IPS-20b (cell line): ENCODE measurements around the gene SPTBN5.

Source experiments
- H3K27ac ChIP-seq: one replicate; pipeline ENCODE4 v1.5.1; 2013; ENCODE audit warnings: low read length
- H3K27me3 ChIP-seq: 2 replicates; pipeline ENCODE4 v1.6.1; 2013; ENCODE audit warnings: mild to moderate bottlenecking, low read length, inconsistent platforms; ENCODE audit not compliant: insufficient read depth
- H3K36me3 ChIP-seq: 2 replicates; pipeline ENCODE4 v1.6.1; 2013; ENCODE audit warnings: low read depth, mild to moderate bottlenecking, inconsistent platforms, low read length, moderate library complexity; ENCODE audit not compliant: insufficient read depth
- H3K4me1 ChIP-seq: 2 replicates; pipeline ENCODE4 v1.6.1; 2013; ENCODE audit warnings: mild to moderate bottlenecking, control low read depth, inconsistent platforms, low read length, moderate library complexity; ENCODE audit not compliant: insufficient read depth
- H3K4me3 ChIP-seq: 2 replicates; pipeline ENCODE4 v1.5.1; 2013; ENCODE audit warnings: mild to moderate bottlenecking, low read length, inconsistent platforms
- H3K9ac ChIP-seq: 2 replicates; pipeline ENCODE4 v1.6.1; 2013; ENCODE audit warnings: low read depth, mild to moderate bottlenecking, inconsistent platforms, low read length, moderate library complexity
- H3K9me3 ChIP-seq: 2 replicates; pipeline ENCODE4 v1.6.1; 2013; ENCODE audit warnings: mild to moderate bottlenecking, low read depth, low read length, inconsistent platforms; ENCODE audit not compliant: insufficient read depth

SPTBN5 gene

DNA sequence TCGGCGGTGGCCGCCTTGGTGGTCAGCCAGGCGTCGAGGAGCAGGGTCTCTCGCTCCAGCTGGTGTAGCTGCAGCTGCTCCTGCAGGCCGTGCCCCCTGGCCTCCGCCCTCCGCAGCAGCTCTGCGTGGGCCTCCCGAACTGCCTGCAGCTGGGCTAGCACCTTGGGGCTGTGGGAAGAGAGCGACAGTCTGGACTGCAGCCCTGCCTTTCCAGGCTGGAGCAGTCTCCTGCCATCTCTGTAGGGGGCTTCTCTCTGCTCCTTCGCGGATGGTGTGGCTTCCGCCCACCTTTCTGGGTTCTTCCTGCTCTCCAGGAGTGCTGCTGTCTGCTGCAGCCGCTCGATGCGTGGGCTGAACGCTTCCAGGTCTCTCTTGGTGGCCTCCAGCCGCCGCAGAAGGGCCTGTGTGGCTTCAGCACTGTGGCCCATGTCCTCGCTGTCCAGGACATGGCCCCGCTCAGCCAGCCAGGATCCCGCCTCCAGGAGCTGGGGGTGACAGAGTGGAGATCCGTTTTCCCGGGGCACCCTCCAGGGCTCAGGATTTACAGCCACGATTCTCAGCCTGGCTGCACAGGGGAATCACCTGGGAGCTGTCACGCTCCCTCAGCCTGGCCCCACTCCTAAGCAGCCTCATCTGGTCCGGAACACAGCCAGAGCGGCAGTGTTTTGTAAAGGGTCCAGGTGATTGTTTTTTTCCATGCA is 38.4 kb downstream of the SPTBN5 start:
- no peak overlapping the region for H3K4me3 ChIP-seq
- no peaks in the 10 kb centered on the region for H3K4me1 ChIP-seq
- no peak overlapping the region for H3K9ac ChIP-seq
- no peaks in the 10 kb centered on the region for H3K27me3 ChIP-seq
- H3K27ac ChIP-seq: no peak overlapping the region
- no peaks in the 10 kb centered on the region for H3K36me3 ChIP-seq
- no peaks in the 10 kb centered on the region for H3K9me3 ChIP-seq

DNA sequence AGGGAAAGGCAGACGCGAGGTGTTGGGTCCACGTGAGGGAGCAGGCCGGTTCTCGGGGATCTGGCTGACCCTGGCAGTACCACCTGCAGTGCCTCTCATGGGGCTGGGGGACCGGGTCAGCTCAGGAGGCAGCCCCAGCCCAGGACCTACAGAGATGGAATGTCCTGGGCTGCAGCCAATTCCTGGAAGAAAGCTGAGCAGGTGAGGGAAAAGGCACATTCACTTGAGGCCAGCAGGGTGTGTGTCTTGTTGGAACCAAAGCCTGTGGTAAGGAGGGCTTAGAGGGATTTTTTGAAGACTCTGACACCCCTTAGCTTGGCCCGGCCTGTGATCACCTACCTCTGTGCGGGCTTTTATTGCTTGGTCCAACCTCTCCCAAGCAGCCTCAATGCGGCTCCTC is 39.4 kb downstream of the SPTBN5 start:
- H3K36me3 ChIP-seq: no peaks in the 10 kb centered on the region
- no peaks in the 10 kb centered on the region for H3K4me1 ChIP-seq
- H3K27me3 ChIP-seq: no peaks in the 10 kb centered on the region
- H3K9me3 ChIP-seq: no peaks in the 10 kb centered on the region
- no peak overlapping the region for H3K4me3 ChIP-seq
- no peak overlapping the region for H3K27ac ChIP-seq
- no peak overlapping the region for H3K9ac ChIP-seq

DNA sequence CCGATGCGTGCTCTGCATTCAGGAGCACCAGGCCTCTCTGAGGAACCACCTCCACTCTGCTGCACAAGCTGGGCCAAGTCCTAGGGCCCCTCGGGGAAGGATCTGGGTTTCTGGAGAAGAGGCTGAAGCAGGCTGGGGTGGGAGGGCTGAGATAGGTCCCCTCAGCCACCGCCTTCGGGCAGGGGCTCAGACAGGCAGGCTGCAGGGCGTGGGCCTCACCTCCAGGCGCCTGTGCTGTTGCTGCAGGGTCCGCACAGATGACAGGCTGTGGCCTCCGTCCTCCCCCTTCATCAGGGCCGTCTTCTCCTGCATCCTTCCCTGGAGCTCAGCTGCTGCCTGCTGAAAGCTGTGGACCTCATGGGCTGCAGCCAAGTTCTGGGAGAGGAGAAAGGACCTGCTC is 40.0 kb downstream of the SPTBN5 start:
- H3K27ac ChIP-seq: no peak overlapping the region
- H3K27me3 ChIP-seq: no peaks in the 10 kb centered on the region
- H3K36me3 ChIP-seq: no peaks in the 10 kb centered on the region
- H3K4me3 ChIP-seq: no peak overlapping the region
- no peak overlapping the region for H3K9ac ChIP-seq
- H3K9me3 ChIP-seq: no peaks in the 10 kb centered on the region
- no peaks in the 10 kb centered on the region for H3K4me1 ChIP-seq

DNA sequence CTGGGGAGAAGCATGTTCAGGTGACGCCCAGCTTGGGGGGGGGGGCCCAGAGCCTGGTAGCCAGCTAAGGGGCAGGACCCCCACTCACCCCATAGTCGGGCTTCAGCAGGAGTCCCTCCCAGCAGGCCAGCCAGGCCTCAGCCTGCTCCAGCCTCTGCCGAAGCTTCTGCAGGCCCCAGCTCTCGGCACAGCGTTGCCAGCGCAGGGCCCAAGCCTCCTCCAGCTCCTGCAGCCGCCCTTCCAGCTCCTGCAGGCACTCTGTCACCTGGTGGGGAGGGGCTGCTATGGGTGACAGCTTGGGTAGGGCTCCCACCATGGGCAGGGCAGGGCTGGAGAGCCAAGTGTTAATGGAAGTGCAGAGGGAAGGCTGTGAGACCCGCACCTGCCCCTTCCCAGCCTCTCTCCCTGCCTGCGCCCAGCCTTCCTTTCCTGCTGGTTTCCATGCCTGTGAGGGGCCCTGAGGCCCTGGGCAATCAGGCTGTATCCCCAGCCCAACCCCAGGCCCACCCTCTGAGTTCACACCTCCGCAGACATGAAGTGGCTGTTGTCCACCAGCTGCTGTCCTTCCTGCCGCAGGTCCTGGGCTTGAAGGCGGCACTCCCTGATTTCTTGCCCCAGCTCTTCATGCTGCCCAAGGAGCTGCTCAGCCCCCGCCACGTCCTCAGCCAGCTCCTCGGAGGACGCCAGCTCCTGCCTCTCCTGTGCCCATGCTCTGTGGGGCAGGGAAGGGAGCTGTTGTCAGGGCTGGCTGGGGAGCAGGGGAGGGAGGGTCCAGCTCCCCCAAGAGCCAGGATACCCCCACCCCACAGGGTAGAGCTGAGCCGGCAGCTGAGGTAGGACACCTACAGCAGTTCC is 40.9 kb downstream of the SPTBN5 start:
- Histone ChIP-seq H3K4me1 (no peaks in the 10 kb centered on the region), H3K36me3 (peaks cover 5% of the 10 kb centered on the region; the same call in 1 of the 2 replicates), H3K4me3 (no peak overlapping the region), H3K9me3 (no peaks in the 10 kb centered on the region), H3K27ac (no peak overlapping the region), H3K9ac (no peak overlapping the region), H3K27me3 (no peaks in the 10 kb centered on the region)

DNA sequence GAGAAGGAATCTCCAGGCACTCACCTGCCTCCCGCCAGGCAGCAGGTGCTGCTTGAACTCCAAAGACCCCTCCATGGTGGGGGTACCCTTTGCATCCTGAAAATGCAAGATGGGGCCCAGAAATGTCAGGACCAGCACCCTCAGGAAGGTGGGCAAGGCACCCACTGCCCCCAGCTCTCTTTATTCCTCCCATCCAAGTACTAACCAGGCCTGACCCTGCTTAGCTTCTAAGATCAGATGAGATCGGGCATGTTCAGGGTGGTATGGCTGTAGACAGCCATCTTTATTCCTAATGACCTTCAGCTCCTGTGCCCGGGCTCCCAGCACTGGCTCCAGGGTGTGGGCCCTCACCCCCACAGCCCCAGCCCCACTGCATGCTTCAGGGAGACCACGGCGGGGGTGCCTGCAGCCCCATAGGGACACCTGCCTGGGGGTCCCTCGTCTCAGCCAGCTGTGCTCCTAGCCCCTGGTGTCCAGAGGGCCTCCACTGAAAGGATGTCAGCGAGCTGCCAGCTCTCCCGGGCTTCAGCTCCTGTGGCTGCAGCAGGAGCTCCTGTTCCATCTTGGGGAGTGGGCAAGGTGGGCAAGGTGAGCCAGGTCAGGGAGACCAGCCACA is 42.0 kb downstream of the SPTBN5 start:
- no peak overlapping the region for H3K27ac ChIP-seq
- no peak overlapping the region for H3K4me3 ChIP-seq
- peaks cover 15% of the 10 kb centered on the region for H3K36me3 ChIP-seq
- no peak overlapping the region for H3K9ac ChIP-seq
- no peaks in the 10 kb centered on the region for H3K4me1 ChIP-seq
- H3K9me3 ChIP-seq: no peaks in the 10 kb centered on the region
- no peaks in the 10 kb centered on the region for H3K27me3 ChIP-seq

DNA sequence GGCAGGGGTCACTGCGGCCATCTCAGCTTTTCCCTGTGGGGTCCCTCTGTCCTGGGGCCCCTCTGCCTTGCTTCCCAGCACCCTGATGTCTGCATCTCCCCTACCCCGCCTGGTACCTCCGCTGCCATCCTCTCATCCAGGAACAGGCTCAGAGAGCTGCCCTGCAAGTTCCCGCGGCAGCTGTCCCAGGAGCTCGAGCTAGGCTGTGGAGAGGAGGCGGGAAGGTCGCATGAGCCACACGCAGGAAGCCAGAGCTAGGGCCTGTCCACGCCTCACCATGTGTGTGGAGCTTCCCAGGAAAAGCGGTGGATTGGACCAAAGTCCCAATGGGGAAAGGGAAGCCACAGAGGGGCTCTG is 42.7 kb downstream of the SPTBN5 start:
- Histone ChIP-seq H3K4me3 (no peak overlapping the region), H3K9ac (no peak overlapping the region), H3K9me3 (no peaks in the 10 kb centered on the region), H3K27ac (no peak overlapping the region), H3K4me1 (no peaks in the 10 kb centered on the region), H3K27me3 (no peaks in the 10 kb centered on the region), H3K36me3 (peaks cover 22% of the 10 kb centered on the region)

DNA sequence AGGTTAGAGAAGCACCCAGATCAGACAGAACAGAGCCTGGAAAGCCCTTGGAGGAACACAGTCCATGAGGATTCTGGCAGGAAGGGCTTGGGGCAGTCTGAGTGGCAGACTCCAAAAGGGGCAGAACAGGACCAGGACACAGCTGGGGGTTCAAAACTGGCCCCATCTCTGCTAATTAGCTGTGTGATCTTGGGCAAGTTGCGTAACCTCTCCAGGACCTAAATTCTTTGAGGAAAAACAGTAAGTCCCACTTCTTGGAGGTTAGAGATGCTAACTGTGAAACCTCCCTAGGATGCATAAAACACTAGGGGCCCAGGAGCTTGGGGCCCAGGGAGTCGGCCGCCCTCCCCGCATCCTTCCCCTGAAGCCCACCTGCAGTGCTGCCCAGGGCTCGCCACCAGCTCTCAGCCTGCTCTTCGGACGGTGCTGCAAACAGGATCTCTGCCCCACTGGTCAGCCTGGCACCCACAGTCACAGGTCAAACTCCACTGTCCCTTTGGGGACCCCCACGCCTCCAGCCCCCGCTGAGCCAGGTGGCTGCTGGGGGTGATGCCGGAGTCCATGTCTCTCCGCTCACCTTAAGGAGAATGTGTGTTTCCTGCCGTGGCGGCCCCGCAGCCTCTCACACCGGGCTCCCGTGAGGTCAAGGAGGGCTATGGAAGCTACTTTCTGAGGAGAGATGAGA is 43.2 kb downstream of the SPTBN5 start:
- no peak overlapping the region for H3K9ac ChIP-seq
- H3K9me3 ChIP-seq: no peaks in the 10 kb centered on the region
- peaks cover 22% of the 10 kb centered on the region for H3K36me3 ChIP-seq
- no peak overlapping the region for H3K27ac ChIP-seq
- no peaks in the 10 kb centered on the region for H3K4me1 ChIP-seq
- no peaks in the 10 kb centered on the region for H3K27me3 ChIP-seq
- H3K4me3 ChIP-seq: no peak overlapping the region

DNA sequence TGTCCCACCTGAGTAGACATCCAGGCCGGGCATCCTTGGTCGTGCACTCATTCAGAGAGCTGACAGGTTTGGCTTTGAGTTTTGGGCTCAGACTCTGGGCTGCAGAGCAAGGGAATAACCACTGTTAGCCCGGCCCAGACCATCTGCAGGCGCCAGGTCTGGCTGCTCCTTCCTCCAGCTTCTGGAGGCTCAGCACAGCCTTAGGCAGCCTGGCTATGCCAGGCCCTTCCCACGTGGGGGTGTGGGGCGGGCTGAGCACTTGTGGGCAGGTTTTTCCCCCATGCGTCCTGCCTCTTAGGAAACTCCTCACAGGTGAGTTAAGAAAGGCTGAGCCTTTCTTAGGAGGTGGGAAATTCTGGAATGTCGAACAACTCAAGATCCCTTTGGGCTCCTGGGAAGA is 44.0 kb downstream of the SPTBN5 start:
- H3K9me3 ChIP-seq: no peaks in the 10 kb centered on the region
- no peak overlapping the region for H3K9ac ChIP-seq
- H3K27ac ChIP-seq: no peak overlapping the region
- no peaks in the 10 kb centered on the region for H3K4me1 ChIP-seq
- no peaks in the 10 kb centered on the region for H3K27me3 ChIP-seq
- peaks cover 22% of the 10 kb centered on the region for H3K36me3 ChIP-seq
- no peak overlapping the region for H3K4me3 ChIP-seq

DNA sequence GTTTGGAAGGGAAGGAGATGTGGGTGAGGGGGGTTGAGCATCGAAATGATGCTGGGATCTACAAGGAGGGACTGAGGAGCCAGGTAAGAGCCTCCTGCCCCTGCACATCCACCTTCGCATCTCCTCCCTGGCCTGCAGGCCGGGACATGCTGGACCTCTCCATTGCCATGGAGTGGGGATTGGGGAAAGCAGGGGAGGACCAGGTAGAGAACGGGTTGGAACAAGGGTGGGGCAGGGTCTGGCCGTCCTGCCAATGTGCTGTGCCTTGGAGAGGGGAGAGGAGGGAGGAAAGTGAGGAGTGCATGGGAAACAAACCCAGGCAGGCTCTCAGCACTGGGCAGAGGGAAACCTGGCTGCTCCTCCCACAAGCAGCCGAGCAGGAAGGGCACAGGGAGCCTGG is 44.6 kb downstream of the SPTBN5 start:
- H3K27me3 ChIP-seq: no peaks in the 10 kb centered on the region
- H3K36me3 ChIP-seq: peaks cover 22% of the 10 kb centered on the region
- H3K9ac ChIP-seq: no peak overlapping the region
- H3K9me3 ChIP-seq: no peaks in the 10 kb centered on the region
- no peaks in the 10 kb centered on the region for H3K4me1 ChIP-seq
- H3K4me3 ChIP-seq: no peak overlapping the region
- H3K27ac ChIP-seq: no peak overlapping the region

DNA sequence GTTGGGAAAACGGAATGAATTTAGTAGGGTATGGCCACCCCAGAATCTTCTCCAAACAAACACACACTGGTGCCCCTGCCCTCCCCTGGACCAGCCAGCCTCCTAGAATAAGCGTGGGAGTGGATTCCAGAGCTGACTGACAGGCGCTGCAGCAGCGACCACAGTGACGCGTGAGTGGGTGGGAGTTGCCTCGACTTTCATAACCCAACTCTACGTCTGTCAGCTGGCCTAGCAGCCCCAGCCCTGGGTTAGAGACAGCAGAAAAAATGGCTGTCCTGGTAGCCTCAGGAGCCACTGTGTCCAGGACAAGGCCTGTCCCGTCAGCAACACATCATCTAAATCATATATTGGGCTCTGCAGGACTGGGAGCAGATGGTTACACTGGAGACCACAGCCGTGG is 45.2 kb downstream of the SPTBN5 start:
- H3K36me3 ChIP-seq: peaks cover 22% of the 10 kb centered on the region
- no peak overlapping the region for H3K9ac ChIP-seq
- H3K27ac ChIP-seq: no peak overlapping the region
- no peaks in the 10 kb centered on the region for H3K27me3 ChIP-seq
- no peaks in the 10 kb centered on the region for H3K9me3 ChIP-seq
- no peaks in the 10 kb centered on the region for H3K4me1 ChIP-seq
- no peak overlapping the region for H3K4me3 ChIP-seq

DNA sequence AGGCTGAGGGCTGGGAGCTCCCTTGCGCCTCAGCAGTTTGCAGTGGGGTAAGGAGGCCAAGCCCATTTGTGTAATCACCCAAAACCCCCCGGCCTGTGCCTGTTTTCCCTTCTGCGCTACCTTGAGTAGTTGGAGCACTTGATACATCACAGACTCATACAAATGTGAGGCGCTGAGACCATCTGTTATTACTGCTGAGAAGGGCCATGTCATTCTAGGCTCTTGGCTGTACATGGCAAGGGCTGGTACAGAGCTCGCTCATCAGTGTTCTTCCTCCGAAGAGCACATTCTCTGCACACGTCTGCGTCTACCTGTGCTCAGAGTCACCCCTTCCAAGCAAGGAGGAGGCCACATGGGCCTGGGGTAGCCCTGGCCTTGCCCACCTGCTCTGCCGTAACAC is 45.9 kb downstream of the SPTBN5 start:
- Histone ChIP-seq H3K36me3 (peaks cover 22% of the 10 kb centered on the region), H3K9ac (no peak overlapping the region), H3K9me3 (no peaks in the 10 kb centered on the region), H3K4me1 (no peaks in the 10 kb centered on the region), H3K4me3 (no peak overlapping the region), H3K27me3 (no peaks in the 10 kb centered on the region), H3K27ac (no peak overlapping the region)
